GM23248 (cell line): ENCODE data around the gene DHCR24.

Experiments used
- EZH2 ChIP-seq: fragments of 200-600 bp; sonication (generic); IDR thresholded peaks from 2 replicates; pipeline ENCODE4 v1.6.1; 2018; ENCODE audit warnings: antibody characterized with exemption, mild to moderate bottlenecking; ENCODE audit not compliant: insufficient read depth, poor library complexity, severe bottlenecking
- EZH2phosphoT487 ChIP-seq: fragments of 200-600 bp; sonication (generic); IDR thresholded peaks from 2 replicates; pipeline ENCODE4 v1.6.1; 2018; ENCODE audit warnings: antibody characterized with exemption, moderate library complexity, mild to moderate bottlenecking, low read depth; ENCODE audit not compliant: insufficient read depth

- TF ChIP-seq EZH2 = no peak
- no peak for TF ChIP-seq EZH2phosphoT487
Observed at GRCh38 chr1:54816951-54817350, 70.0 kb downstream of the DHCR24 start.
